Large intestine (tissue), 12 donors: ENCODE data around the gene STARD7. TPM values are rescaled to one million over a fixed set of nuclear protein-coding genes. Genes with fewer than 3 reads are reported as not detected.
"Not testable (repeated sequence)": the region's sequence is repeated elsewhere in the genome, so short reads cannot be mapped to it uniquely, and the experiment has no call there.

ENCODE experiments used
- DNase-seq, 2 donors: peaks; one replicate each; pipeline versions ENCODE4 v3.0.0 to v3.0.0-alpha.2; 2013
- H3K27ac ChIP-seq: one replicate; pipeline ENCODE4 v1.5.1; 2013; ENCODE audit warnings: low read length
- H3K27me3 ChIP-seq: 2 replicates; pipeline ENCODE4 v1.6.1; 2013; ENCODE audit warnings: low read length; ENCODE audit not compliant: control insufficient read depth, insufficient read depth
- H3K36me3 ChIP-seq: 2 replicates; pipeline ENCODE4 v1.6.1; 2013; ENCODE audit warnings: low read length; ENCODE audit not compliant: control insufficient read depth, insufficient read depth
- H3K4me1 ChIP-seq: one replicate; pipeline ENCODE4 v1.6.1; 2013; ENCODE audit warnings: low read length; ENCODE audit not compliant: control insufficient read depth, insufficient read depth
- H3K4me3 ChIP-seq: one replicate; pipeline ENCODE4 v1.5.1; 2013; ENCODE audit warnings: low read length
- H3K9me3 ChIP-seq: one replicate; pipeline ENCODE4 v1.6.1; 2013; ENCODE audit warnings: mild to moderate bottlenecking, low read depth, low read length, moderate library complexity; ENCODE audit not compliant: control insufficient read depth
- WGBS: methylation state at CpG from one replicate; pipeline ENCODE4 v1.1.5; 2013; ENCODE audit warnings: low lambda C conversion rate; ENCODE audit not compliant: insufficient coverage; 5-methylcytosine and 5-hydroxymethylcytosine counted together
- long read RNA-seq, 11 donors: transcript quantifications; one replicate each; lab custom pipeline, GENCODE V29; 2026
- polyA plus RNA-seq: library from polyadenylated mRNA; unstranded; fragments of 120-200 nt; gene quantifications from one replicate; pipeline ENCODE4 v1.2.1, GENCODE V29; 2013

Gene STARD7, protein sequence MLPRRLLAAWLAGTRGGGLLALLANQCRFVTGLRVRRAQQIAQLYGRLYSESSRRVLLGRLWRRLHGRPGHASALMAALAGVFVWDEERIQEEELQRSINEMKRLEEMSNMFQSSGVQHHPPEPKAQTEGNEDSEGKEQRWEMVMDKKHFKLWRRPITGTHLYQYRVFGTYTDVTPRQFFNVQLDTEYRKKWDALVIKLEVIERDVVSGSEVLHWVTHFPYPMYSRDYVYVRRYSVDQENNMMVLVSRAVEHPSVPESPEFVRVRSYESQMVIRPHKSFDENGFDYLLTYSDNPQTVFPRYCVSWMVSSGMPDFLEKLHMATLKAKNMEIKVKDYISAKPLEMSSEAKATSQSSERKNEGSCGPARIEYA
- polyA plus RNA-seq: 121 TPM
- long read RNA-seq, donor 1, transcript STARD7-201 (8 exons, 3,368 nt): major isoform, 18 of 19 reads
- long read RNA-seq, donor 1, partial matches to known transcripts: 0 of 19 reads
- long read RNA-seq, donor 1, other reads (novel, unspliced or antisense): 0 of 19 reads
- long read RNA-seq, donor 2, transcript STARD7-201 (8 exons, 3,368 nt): major isoform, 27 of 30 reads
- long read RNA-seq, donor 2, partial matches to known transcripts: 0 of 30 reads
- long read RNA-seq, donor 2, other reads (novel, unspliced or antisense): 0 of 30 reads
- long read RNA-seq, donor 3: 0 reads
- long read RNA-seq, donor 4: 0 reads
- long read RNA-seq, donor 5, transcript STARD7-201 (8 exons, 3,368 nt): major isoform, 16 of 21 reads
- long read RNA-seq, donor 5, partial matches to known transcripts: 5 of 21 reads
- long read RNA-seq, donor 5, other reads (novel, unspliced or antisense): 0 of 21 reads
- long read RNA-seq, donor 6, transcript STARD7-201 (8 exons, 3,368 nt): major isoform, 40 of 316 reads
- long read RNA-seq, donor 6, partial matches to known transcripts: 271 of 316 reads
- long read RNA-seq, donor 6, other reads (novel, unspliced or antisense): 5 of 316 reads
- long read RNA-seq, donor 7, transcript STARD7-201 (8 exons, 3,368 nt): major isoform, 9 of 10 reads
- long read RNA-seq, donor 7, partial matches to known transcripts: 0 of 10 reads
- long read RNA-seq, donor 7, other reads (novel, unspliced or antisense): 0 of 10 reads
- long read RNA-seq, donor 8, transcript STARD7-201 (8 exons, 3,368 nt): major isoform, 25 of 193 reads
- long read RNA-seq, donor 8, partial matches to known transcripts: 168 of 193 reads
- long read RNA-seq, donor 8, other reads (novel, unspliced or antisense): 0 of 193 reads
- long read RNA-seq, donor 9, transcript STARD7-201 (8 exons, 3,368 nt): major isoform, 13 of 15 reads
- long read RNA-seq, donor 9, partial matches to known transcripts: 0 of 15 reads
- long read RNA-seq, donor 9, other reads (novel, unspliced or antisense): 0 of 15 reads
- long read RNA-seq, donor 10, transcript STARD7-201 (8 exons, 3,368 nt): major isoform, 37 of 45 reads
- long read RNA-seq, donor 10, partial matches to known transcripts: 7 of 45 reads
- long read RNA-seq, donor 10, other reads (novel, unspliced or antisense): 0 of 45 reads
- long read RNA-seq, donor 11, transcript STARD7-201 (8 exons, 3,368 nt): major isoform, 26 of 27 reads
- long read RNA-seq, donor 11, partial matches to known transcripts: 0 of 27 reads
- long read RNA-seq, donor 11, other reads (novel, unspliced or antisense): 0 of 27 reads

GRCh38 chr2:96208143-96209010 is at the start of gene STARD7:
Gene STARD7, minus strand, starts transcription at chr2:96208827. Its CDS starts 393 bp downstream, at chr2:96208434.
- no peaks in the 10 kb centered on the region for H3K9me3 ChIP-seq
- peak within 1 kb of the TSS; percentile 99 for H3K27ac ChIP-seq
- no peaks in the 10 kb centered on the region for H3K27me3 ChIP-seq
- H3K36me3 ChIP-seq: no peaks in the 10 kb centered on the region
- peaks cover 24% of the 10 kb centered on the region for H3K4me1 ChIP-seq
- WGBS: no CpG with 5 or more reads among the region's 100 CpGs
- H3K4me3 ChIP-seq: peak within 1 kb of the TSS; percentile 97
- peak; percentile 99 to 100 for DNase-seq

DNA sequence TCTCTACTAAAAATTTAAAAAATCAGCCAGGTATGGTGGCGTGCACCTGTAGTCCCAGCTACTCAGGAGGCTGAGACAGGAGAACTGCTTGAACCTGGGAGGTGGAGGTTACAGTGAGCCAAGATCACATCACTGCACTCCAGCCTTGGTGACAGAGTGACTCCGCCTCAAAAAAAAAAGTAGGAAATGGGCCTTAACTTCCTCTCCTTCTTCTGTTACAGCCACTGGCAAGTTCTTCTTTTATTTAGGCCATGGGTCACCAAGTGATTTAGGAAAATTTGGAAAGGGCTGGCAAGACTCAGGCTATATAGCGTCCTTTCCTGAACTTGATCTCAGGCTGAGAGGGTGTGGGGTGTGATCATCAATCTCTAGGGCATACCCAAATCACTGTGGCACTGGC is 49.1 kb upstream of the STARD7 start:
- not testable (repeated sequence) for H3K4me3 ChIP-seq, H3K9me3 ChIP-seq, DNase-seq, H3K27me3 ChIP-seq, H3K27ac ChIP-seq
- Histone ChIP-seq H3K36me3 (peaks cover 49% of the 10 kb centered on the region), H3K4me1 (peaks cover 52% of the 10 kb centered on the region)
- WGBS: no CpG with 5 or more reads among the region's 3 CpGs

DNA sequence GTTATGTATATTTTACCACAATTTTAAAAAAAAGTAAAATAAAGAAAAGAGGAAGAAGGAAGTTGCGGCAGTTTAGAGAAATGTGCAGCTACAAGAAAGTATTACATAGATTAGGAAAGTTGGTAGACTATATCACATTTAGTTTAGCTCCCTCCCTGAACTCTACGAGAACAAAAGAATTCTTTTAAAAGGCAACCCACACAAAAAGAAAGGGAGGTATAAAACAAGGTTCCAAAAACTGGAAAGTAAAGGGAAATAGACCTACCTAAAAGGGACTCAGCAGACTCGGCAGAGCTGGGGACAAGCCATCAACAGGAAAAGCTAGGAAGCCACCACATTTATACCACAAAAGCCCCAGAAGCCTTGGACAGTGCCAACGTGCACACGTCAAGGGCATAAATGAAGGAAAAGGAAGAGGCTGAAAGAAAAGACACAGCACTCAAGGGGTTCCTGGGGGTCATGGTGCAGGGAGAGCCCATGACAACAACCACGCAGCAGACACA is 48.0 kb upstream of the STARD7 start:
- H3K4me1 ChIP-seq: peaks cover 53% of the 10 kb centered on the region

GRCh38 chr2:96254571-96254970 is 45.9 kb upstream of the STARD7 start:
- H3K27ac ChIP-seq: no peak overlapping the region

More for the DNA sequence above, 48.0 kb upstream of the STARD7 start:
- no peaks in the 10 kb centered on the region for H3K9me3 ChIP-seq
- H3K27ac ChIP-seq: no peak overlapping the region
- H3K4me3 ChIP-seq: no peak overlapping the region
- whole genome bisulfite sequencing: 71% methylated on average over 1 of the region's 6 CpGs
- H3K27me3 ChIP-seq: no peaks in the 10 kb centered on the region
- DNase-seq: no peak
- H3K36me3 ChIP-seq: peaks cover 57% of the 10 kb centered on the region

GRCh38 chr2:96253006-96253405 is 44.4 kb upstream of the STARD7 start:
- no peaks in the 10 kb centered on the region for H3K9me3 ChIP-seq
- no peak overlapping the region for H3K4me3 ChIP-seq
- WGBS: no CpG with 5 or more reads among the region's 7 CpGs
- peak; percentile 72 to 81 for DNase-seq
- peak overlapping the region; percentile 65 for H3K27ac ChIP-seq
- H3K4me1 ChIP-seq: peaks cover 19% of the 10 kb centered on the region
- H3K36me3 ChIP-seq: peaks cover 49% of the 10 kb centered on the region
- no peaks in the 10 kb centered on the region for H3K27me3 ChIP-seq

More at GRCh38 chr2:96254571-96254970, 45.9 kb upstream of the STARD7 start:
- WGBS: no CpG with 5 or more reads among the region's 11 CpGs
- Histone ChIP-seq H3K36me3 (peaks cover 61% of the 10 kb centered on the region), H3K4me1 (peaks cover 33% of the 10 kb centered on the region), H3K9me3 (no peaks in the 10 kb centered on the region), H3K27me3 (no peaks in the 10 kb centered on the region), H3K4me3 (no peak overlapping the region)
- no peak for DNase-seq

- WGBS: no CpG with 5 or more reads among the region's 8 CpGs
- H3K27ac ChIP-seq: peak overlapping the region; percentile 65
- H3K27me3 ChIP-seq: no peaks in the 10 kb centered on the region
- H3K4me3 ChIP-seq: no peak overlapping the region
- DNase-seq: no peak
- H3K36me3 ChIP-seq: peaks cover 49% of the 10 kb centered on the region
- peaks cover 19% of the 10 kb centered on the region for H3K4me1 ChIP-seq
- H3K9me3 ChIP-seq: no peaks in the 10 kb centered on the region
Observed at GRCh38 chr2:96252526-96252925, 43.9 kb upstream of the STARD7 start.

GRCh38 chr2:96251721-96252292 is 43.2 kb upstream of the STARD7 start:
- H3K9me3 ChIP-seq: no peaks in the 10 kb centered on the region
- peaks cover 49% of the 10 kb centered on the region for H3K36me3 ChIP-seq
- no peak overlapping the region for H3K4me3 ChIP-seq
- 0% methylated on average over 1 of the region's 6 CpGs for WGBS
- H3K27ac ChIP-seq: no peak overlapping the region
- peaks cover 19% of the 10 kb centered on the region for H3K4me1 ChIP-seq
- no peaks in the 10 kb centered on the region for H3K27me3 ChIP-seq
- DNase-seq: peak in 1 of 2 donors; percentile 26

DNA sequence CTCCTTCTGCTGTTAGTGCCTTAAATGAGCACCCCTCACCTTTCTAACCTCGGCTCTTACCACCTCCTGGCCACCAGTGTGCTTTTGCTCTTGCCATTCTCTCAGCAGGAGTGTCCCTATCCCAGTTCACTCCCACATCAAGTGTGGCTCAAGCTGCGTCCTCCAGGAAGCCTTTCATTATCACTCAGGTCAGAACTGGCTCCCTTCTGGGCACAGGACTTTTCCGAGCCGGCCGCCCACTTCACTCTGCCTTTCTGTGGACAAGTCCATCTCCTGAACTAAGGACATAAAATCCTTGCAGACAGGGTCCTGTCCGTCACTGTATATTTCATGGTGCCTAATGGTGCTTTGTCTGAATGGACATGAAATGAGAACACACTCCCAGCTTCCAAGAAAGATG is 41.6 kb upstream of the STARD7 start:
- Histone ChIP-seq H3K27ac (no peak overlapping the region), H3K36me3 (peaks cover 42% of the 10 kb centered on the region), H3K9me3 (no peaks in the 10 kb centered on the region), H3K4me3 (no peak overlapping the region), H3K4me1 (peaks cover 19% of the 10 kb centered on the region), H3K27me3 (no peaks in the 10 kb centered on the region)
- no peak for DNase-seq
- no CpG with 5 or more reads among the region's 6 CpGs for WGBS
